ENCODE results near the gene DHRS12.

The DHRS12 gene

GRCh38 chr13:51780099-51780498 is 23.9 kb downstream of the DHRS12 start:
- no peak for DNase-seq

DNA sequence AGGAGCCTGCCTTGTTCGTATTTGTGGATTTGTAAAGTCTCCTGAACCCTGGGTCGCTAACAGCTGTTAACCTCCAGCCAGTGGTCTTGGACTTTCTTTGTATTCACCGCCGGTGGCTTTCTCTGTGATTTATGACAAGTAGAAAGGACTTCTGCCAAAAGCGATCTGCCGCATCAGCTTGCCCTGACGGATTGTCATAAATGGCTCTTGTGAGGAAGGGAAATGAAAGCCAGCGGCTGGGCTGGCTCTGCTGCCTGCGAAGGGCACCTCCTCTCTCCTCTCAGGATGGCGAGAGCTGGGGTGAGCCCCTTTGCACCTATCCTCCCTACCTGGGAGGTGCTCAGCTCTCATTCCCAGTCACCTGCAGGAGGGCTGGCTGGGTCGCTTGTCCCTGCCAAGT is 25.6 kb downstream of the DHRS12 start:
- no peak for DNase-seq

DNA sequence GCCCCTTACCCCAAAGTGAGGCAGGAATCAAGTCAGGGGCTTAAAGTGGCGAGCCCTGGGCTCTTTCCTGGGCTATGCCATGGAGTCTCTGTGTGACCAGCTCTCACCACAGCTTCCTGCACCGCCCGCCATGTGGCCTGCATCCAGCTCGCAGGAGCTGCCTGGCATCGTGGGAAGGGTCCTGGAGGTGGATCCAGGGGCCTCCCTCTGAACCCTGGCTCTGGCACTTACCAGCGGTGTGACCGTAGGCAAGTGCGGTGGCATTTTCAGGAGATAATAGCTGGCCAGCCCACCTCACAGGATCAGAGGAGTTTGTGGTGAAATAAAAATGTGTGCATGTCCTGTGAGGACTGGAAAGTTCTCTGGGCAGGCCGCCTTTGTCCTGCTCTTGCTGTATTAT is 26.0 kb downstream of the DHRS12 start:
- no peak for DNase-seq

DNA sequence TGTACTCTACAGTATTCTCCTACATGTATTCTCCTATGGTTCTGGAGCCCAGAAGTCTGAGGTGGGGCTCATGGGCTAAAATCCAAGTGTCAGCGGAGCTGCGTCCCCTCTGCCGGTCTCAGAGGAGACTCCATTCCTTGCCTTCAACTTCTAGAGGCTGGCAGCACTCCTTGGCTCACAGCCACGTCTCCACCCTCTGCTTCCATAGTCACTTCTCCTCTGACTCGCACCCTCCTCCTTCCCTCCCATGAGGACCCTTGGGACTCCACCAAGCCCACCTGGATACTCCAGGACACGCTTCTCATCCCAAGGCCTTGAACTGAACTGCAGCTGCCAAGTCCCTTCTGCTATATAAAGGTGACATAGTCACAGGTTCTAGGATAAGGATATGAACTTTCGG is 27.8 kb downstream of the DHRS12 start:
- no peak for DNase-seq

DNA sequence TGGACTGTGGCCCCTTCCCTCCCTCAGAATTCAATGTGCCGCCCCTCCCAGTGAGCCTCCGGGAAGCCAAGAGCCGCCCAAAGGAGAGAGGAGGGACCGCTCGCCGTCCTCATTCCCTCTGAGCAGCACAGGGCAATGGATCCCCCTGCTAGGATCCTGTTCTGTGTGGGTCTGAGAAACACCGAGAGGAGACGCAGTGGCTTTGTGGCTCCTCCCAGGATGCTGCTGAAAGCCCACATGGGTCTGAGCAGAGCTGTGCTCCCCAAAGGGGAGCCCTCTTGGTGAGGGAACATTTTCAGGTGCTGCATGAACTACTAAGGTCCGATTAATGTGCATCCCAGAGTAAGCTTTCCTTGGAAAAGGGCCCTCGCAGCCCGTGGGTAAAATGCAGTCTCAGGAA is 30.4 kb downstream of the DHRS12 start:
- no peak for DNase-seq

GRCh38 chr13:51772781-51773180 is 31.2 kb downstream of the DHRS12 start:
- no peak for DNase-seq

DNA sequence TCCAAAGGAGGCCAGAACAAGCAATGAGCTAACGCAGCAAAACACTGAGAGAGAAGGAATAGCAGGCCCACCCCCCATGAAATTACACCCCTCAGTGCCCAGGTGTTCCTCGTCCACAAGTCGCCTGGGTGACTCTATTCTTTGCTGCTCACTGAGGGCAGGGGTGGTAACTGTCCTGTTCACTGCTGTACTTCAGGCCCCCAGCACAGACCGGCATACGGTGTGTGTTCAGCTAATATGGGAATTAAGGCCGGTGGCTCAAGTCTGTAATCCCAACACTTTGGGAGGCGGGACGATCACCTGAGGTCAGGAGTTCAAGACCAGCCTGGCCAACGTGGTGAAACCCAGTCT is 31.9 kb downstream of the DHRS12 start:
- no peak for DNase-seq

- DNase-seq: no peak
Observed at GRCh38 chr13:51771418-51772104, 32.4 kb downstream of the DHRS12 start.

DNA sequence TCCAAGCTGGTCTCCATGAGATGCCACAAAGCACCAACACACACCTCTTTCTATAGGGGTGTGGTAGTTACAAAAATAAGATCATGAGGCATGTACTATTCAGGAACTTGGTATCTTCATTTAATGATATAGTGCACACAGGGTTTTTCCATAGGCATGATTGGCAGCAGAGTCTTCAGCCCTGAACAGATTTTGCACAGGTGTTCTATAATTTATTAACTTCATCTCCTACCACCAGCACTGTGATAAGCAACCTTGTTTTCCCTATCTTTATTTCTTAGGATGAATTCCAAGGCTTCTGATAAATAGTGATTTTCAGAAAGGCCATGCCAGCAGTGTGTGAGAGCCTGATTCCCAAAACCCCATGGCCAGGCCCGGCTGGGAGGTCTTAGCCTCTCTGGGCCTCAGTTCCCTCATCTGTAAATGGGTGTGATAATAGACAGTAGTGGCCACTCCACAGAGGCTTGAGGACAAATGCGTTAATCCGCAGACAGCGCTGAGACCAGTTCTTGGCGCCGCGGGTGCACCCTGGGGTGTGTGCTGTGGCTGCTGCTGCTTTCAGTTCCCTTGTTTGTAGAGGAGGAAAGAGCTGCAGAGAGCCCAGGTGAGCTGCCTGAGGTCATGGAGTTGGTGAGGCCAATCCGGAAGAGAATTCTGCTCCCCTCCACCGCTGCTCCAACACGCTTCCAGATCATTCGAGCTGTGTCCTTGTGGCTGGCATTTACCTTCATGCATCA is 33.1 kb downstream of the DHRS12 start:
- DNase-seq: no peak

GRCh38 chr13:51770160-51770559 is 33.8 kb downstream of the DHRS12 start:
- no peak for DNase-seq

GRCh38 chr13:51769455-51770127 is 34.4 kb downstream of the DHRS12 start:
- DNase-seq: no peak

DNA sequence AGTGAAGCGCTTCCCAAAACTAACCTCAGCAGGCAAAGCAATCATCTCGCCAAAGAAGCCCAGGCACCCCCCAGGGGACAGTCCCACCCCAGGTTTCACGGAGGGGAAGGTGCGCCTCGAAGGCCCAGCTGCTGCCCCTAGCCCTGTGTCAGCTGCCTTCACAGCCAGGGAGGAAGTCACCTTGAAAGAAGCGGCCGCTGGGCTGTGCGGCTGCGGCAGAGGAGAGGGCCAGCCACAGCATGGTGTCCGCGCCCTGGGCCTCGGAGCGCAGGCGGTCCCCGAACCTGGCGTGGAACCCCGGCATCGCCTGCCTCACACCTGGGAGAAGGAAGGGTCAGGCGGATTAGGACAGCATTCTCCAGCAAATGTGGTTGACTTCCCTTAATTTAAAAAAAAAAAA is 35.0 kb downstream of the DHRS12 start:
- DNase-seq: no peak

DNA sequence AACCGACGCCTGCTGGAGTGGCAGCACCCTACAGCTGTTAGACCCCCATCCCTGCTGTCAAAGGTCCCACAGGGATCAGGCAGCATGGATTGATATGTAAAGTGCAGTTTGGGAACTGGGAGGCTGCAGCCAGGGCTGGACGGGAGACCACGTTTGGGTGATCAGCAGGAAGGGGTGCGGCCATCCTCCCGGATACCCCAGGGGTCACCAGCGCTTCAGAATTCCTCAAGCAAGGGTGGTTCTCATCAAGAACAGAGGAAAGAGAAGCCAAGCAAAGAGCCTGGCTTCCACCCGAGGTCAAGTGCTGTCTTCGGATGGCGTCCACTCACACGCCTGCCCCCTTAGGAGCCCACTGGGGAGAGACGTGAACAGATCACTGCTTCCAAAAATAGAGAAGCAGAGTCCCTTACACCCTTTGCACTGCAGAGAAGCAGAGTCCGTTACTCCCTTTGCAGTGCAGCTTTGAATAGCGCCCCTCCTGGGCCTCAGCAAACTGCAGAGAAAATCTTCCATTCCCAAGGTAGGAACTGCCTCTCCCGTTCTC is 35.5 kb downstream of the DHRS12 start:
- no peak for DNase-seq

DNA sequence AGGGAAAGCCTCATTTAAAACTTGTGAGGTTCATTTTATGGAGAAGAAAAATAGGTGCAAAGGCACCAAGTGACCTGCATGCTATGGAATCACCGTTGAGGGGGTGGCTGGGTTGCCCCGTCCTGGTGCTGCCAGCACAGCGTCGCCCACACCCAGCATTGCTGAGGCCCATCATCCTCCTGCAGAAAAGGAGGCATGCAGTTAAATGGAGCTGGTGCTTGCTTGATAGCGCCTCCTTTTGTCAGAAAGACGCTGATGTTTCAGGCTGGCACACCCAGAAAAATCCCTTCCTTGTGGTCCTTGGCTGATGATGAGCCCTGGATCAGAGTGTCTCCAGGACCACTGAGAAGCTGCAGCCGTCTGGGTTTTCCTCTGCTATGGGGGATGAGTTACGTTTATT is 36.9 kb downstream of the DHRS12 start:
- DNase-seq: no peak

GRCh38 chr13:51765142-51765515 is 38.8 kb downstream of the DHRS12 start:
- DNase-seq: no peak

GRCh38 chr13:51764184-51765141 is 39.5 kb downstream of the DHRS12 start:
- DNase-seq: peak; percentile 78

- no peak for DNase-seq
Observed at GRCh38 chr13:51763486-51763885, 40.5 kb downstream of the DHRS12 start.

GRCh38 chr13:51761643-51762350 is 42.2 kb downstream of the DHRS12 start:
- DNase-seq: peak; percentile 21

- DNase-seq: no peak
Observed at GRCh38 chr13:51760592-51760991, 43.4 kb downstream of the DHRS12 start.

DNA sequence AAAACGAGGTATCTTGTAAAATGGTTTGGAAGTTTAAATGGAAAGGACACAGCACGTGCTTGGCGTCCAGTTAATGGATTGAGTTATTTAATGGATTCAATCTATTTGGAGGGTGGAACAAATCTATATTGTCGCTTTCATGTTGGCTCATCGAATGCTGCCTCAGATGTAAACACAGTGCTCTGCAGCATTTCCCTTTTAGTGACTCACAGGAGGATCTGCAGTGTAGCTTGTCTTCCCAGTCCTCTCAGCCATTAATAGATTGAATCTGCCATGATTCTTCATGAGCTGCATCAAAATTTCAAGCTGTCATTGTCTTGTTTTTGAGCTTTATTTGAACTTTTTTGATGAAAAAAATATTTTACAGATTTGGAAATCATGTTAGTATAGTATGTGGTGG is 44.7 kb downstream of the DHRS12 start:
- peak; percentile 37 for DNase-seq

GRCh38 chr13:51758691-51759090 is 45.3 kb downstream of the DHRS12 start:
- no peak for DNase-seq

GRCh38 chr13:51756651-51757050 is 47.3 kb downstream of the DHRS12 start:
- DNase-seq: no peak
